ENCODE measurements around the gene AFF1.
"Not testable (repeated sequence)": the region's sequence is repeated elsewhere in the genome, so short reads cannot be mapped to it uniquely, and the experiment has no call there.

AFF1 gene

GRCh38 chr4:87017580-87018342, 83.0 kb downstream of the AFF1 start:
- peak; percentile 82 for DNase-seq

- no peak for DNase-seq
Observed at GRCh38 chr4:87018753-87019152, 83.9 kb downstream of the AFF1 start.

- DNase-seq, result no peak
Observed at GRCh38 chr4:87019246-87019791, 84.5 kb downstream of the AFF1 start.

- DNase-seq, result no peak
Observed at GRCh38 chr4:87019898-87020297, 85.1 kb downstream of the AFF1 start.

- DNase-seq, result no peak
Observed at GRCh38 chr4:87024201-87024600, 89.4 kb downstream of the AFF1 start.

GRCh38 chr4:87025023-87025613, 90.3 kb downstream of the AFF1 start:
- DNase-seq, result no peak

- no peak for DNase-seq
Observed at GRCh38 chr4:87025614-87026041, 90.8 kb downstream of the AFF1 start.

GRCh38 chr4:87026800-87027495, 92.1 kb downstream of the AFF1 start:
- DNase-seq, result no peak

GRCh38 chr4:87029356-87029755, 94.5 kb downstream of the AFF1 start:
- no peak for DNase-seq

- no peak for DNase-seq
Observed at GRCh38 chr4:87030124-87030523, 95.3 kb downstream of the AFF1 start.

- DNase-seq, result peak; percentile 34
Observed at GRCh38 chr4:87030755-87031441, 96.1 kb downstream of the AFF1 start.

GRCh38 chr4:87031920-87032319, 97.1 kb downstream of the AFF1 start:
- no peak for DNase-seq

GRCh38 chr4:87032884-87033533, 98.2 kb downstream of the AFF1 start:
- DNase-seq, result peak; percentile 78

GRCh38 chr4:87033902-87034301, 99.1 kb downstream of the AFF1 start:
- no peak for DNase-seq

- no peak for DNase-seq
Observed at GRCh38 chr4:87034527-87034926, 99.7 kb downstream of the AFF1 start.

GRCh38 chr4:87035881-87036509, 101.2 kb downstream of the AFF1 start:
- no peak for DNase-seq

- DNase-seq, result no peak
Observed at GRCh38 chr4:87036713-87037112, 101.9 kb downstream of the AFF1 start.

- DNase-seq, result not testable (repeated sequence)
Observed at GRCh38 chr4:87037171-87037570, 102.4 kb downstream of the AFF1 start.

GRCh38 chr4:87037671-87038334, 103.0 kb downstream of the AFF1 start:
- no peak for DNase-seq

GRCh38 chr4:87038837-87039615, 104.2 kb downstream of the AFF1 start:
- peak; percentile 71 for DNase-seq

GRCh38 chr4:87041141-87041540, 106.3 kb downstream of the AFF1 start:
- no peak for DNase-seq

Measured in fibroblast of skin of right quadriceps (primary cell).